IPS-18a (cell line): ENCODE measurements around the gene SLC37A1.
A peak's percentile ranks its signal among the peaks of the same experiment; 100 is the strongest.

ENCODE experiments used
- H3K27ac ChIP-seq: one replicate; pipeline ENCODE4 v1.5.1; 2013; ENCODE audit warnings: low read length
- H3K27me3 ChIP-seq: one replicate; pipeline ENCODE4 v1.6.1; 2013; ENCODE audit warnings: mild to moderate bottlenecking, low read length; ENCODE audit not compliant: control insufficient read depth, insufficient read depth
- H3K36me3 ChIP-seq: one replicate; pipeline ENCODE4 v1.6.1; 2013; ENCODE audit warnings: low read depth, low read length; ENCODE audit not compliant: control insufficient read depth
- H3K4me1 ChIP-seq: one replicate; pipeline ENCODE4 v1.6.1; 2013; ENCODE audit warnings: low read depth, low read length; ENCODE audit not compliant: control insufficient read depth
- H3K4me3 ChIP-seq: one replicate; pipeline ENCODE4 v1.5.1; 2013; ENCODE audit warnings: low read length
- H3K9ac ChIP-seq: one replicate; pipeline ENCODE4 v1.6.1; 2013; ENCODE audit warnings: mild to moderate bottlenecking, low read length, moderate library complexity
- H3K9me3 ChIP-seq: one replicate; pipeline ENCODE4 v1.6.1; 2013; ENCODE audit warnings: low read depth, low read length; ENCODE audit not compliant: control insufficient read depth

The SLC37A1 gene

DNA sequence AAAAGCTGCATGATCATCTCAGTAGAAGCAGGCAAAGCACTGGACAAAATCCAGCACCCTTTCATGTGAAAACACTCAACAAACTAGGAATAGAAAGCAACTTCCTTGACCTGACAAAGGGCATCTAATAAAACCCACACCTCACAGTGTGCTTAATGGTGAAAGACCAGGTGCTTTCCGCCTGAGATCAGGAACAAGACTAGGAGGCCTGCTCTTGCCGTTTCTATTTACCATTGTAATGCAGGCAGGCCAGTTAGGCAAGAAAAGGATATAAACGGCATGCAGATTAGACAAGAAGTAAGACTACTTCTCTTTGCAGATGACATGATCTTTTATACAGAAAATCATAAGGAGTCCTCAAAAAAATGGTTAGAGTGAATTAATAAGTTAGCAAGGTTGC is 37.2 kb downstream of the SLC37A1 start:
- Histone ChIP-seq H3K9me3 (no peaks in the 10 kb centered on the region), H3K27me3 (no peaks in the 10 kb centered on the region), H3K27ac (peak overlapping the region; percentile 27), H3K36me3 (peaks cover 9% of the 10 kb centered on the region), H3K4me3 (no peak overlapping the region), H3K4me1 (peaks cover 26% of the 10 kb centered on the region), H3K9ac (peak overlapping the region; percentile 25)

DNA sequence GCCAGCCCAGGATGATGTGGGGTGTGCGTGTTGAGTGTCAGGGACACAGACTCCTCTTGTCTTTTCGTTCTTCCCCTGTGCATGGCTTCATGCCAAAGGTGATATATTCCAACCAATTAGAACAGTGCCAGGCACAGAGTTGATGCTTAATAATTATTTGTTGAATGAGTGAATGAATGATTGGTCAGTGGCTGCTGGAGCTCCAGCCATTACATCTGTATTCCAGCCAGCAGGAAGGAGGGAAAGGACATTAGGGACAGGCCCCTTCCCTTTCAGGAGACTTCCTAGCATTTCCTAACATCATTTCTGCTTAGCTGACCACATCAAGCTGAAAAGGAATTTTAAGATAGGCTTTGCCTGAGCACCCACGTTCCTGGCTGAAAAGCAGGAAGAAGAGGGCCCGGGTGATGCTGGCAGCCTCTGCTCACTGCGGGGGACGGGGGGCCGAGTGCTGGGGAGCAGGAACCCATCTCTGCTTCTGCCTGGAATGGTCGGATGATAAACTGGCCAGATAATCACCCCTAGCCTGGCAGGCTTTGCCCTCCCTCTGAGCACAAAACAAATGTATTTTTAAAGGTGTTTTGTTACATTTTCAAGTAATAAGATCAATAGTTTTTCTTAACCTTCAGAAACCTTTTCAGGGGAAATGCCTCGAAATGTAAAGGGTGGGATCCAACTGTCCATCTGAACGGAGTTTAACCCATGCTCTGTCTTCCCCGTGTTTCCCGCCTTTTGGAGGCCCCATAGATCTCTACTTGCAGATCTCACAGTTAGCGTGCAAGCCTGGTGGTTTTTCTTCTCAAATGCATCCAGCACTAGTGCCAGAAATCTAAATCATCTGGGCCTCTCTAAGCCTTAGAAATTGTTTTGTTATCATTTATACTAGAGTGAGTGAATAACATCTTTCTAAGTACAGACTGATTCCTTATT is 39.0 kb downstream of the SLC37A1 start:
- Histone ChIP-seq H3K27ac (no peak overlapping the region), H3K9me3 (no peaks in the 10 kb centered on the region), H3K4me1 (peaks cover 26% of the 10 kb centered on the region), H3K4me3 (no peak overlapping the region), H3K9ac (no peak overlapping the region), H3K27me3 (no peaks in the 10 kb centered on the region), H3K36me3 (peaks cover 4% of the 10 kb centered on the region)

DNA sequence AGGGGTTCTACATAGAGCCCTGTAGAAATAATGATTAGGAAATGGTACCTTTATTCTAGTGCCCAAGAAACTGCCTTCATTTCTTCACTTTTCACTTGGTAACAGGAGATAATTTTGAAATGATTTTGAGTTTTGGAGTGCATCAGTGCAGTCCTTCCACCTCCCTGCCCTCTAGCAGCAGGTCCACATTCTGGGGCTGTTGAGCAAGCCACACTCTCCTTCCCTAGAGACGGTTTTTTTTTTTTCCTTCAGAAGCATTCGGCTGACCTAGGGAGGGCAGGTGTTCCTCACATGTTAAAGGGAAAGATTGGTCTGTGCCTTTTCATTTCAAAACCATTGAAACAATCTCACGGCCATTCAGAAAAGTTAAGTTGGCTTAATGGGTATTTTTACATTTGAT is 39.8 kb downstream of the SLC37A1 start:
- no peak overlapping the region for H3K9ac ChIP-seq
- H3K27me3 ChIP-seq, result no peaks in the 10 kb centered on the region
- H3K4me1 ChIP-seq, result peaks cover 26% of the 10 kb centered on the region
- H3K27ac ChIP-seq, result no peak overlapping the region
- peaks cover 4% of the 10 kb centered on the region for H3K36me3 ChIP-seq
- H3K4me3 ChIP-seq, result no peak overlapping the region
- H3K9me3 ChIP-seq, result no peaks in the 10 kb centered on the region

DNA sequence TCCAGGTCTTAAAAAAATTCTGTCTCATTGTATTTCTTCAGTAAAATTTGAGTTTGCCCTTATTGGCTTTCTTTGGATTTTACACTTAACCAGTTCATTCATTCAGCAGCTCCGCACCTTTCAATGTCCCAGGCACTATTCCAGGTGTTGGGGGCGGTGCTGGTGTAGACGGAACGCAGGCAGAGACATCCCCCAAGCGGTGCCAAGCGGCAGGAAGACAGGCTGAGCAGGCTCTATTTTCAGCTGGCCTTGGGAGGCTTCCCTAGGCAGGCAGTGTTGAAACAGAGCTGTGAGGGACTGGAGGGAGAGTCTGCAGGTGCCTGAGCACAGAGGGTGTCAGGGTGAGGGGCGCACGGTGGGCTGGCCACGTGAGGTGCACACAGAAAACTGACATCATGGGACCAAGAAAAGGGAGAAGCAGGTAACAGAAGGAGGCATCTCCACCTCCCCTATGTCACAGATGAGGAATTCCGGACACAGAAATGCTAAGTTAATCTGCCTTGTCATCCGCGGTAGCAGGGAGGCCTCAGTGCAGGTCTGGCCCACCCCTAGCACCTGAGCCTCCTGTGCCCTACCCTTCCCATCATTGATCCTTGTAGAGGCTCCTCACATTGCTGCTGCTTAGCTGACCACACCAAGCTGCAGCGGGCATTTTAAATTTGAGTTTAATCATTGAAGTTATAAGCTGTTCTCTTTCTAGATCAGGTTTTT is 40.8 kb downstream of the SLC37A1 start:
- no peak overlapping the region for H3K27ac ChIP-seq
- H3K4me1 ChIP-seq, result peaks cover 26% of the 10 kb centered on the region
- peaks cover 4% of the 10 kb centered on the region for H3K36me3 ChIP-seq
- H3K27me3 ChIP-seq, result no peaks in the 10 kb centered on the region
- no peak overlapping the region for H3K4me3 ChIP-seq
- no peak overlapping the region for H3K9ac ChIP-seq
- H3K9me3 ChIP-seq, result no peaks in the 10 kb centered on the region

DNA sequence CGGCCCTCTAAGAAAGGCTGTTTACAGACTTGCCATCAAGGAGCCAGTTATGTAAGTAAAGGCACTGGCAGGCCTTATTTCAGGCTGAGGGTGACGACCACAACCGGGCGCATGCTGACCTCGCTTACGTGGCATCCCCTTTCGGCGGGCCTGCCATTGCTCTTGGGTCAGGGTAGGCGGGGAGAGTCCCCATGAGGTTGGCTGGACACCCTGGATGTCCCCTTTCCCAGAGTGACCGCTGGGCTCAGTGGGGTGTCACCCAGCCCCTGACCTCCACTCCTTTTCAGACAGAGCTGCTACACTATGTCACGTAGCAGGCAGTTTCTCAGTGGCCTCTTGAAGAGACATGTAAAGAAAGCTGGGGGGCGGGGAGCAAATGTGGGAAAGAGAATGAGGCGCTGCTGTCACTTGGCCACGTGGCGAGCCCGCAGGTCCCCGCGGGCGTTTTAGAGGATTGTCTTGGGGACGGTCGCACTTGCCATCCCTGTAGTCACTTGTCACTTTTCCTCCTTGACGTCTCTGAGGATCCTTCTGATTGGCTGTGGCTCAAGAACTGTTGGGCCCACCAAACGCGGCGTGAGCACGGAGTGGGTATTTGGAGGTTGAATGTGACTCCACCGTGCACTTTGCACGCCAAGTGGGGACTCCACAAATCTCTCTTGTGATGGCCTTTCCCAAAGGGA is 42.2 kb downstream of the SLC37A1 start:
- H3K27me3 ChIP-seq, result no peaks in the 10 kb centered on the region
- H3K27ac ChIP-seq, result no peak overlapping the region
- peaks cover 16% of the 10 kb centered on the region for H3K4me1 ChIP-seq

GRCh38 chr21:42556476-42556875 is 42.8 kb downstream of the SLC37A1 start:
- Histone ChIP-seq H3K36me3 (peaks cover 4% of the 10 kb centered on the region), H3K4me3 (no peak overlapping the region), H3K9ac (no peak overlapping the region), H3K4me1 (peaks cover 11% of the 10 kb centered on the region), H3K9me3 (no peaks in the 10 kb centered on the region), H3K27me3 (no peaks in the 10 kb centered on the region), H3K27ac (no peak overlapping the region)

More for the DNA sequence above, 42.2 kb downstream of the SLC37A1 start:
- Histone ChIP-seq H3K36me3 (peaks cover 4% of the 10 kb centered on the region), H3K4me3 (no peak overlapping the region), H3K9ac (no peak overlapping the region), H3K9me3 (no peaks in the 10 kb centered on the region)

DNA sequence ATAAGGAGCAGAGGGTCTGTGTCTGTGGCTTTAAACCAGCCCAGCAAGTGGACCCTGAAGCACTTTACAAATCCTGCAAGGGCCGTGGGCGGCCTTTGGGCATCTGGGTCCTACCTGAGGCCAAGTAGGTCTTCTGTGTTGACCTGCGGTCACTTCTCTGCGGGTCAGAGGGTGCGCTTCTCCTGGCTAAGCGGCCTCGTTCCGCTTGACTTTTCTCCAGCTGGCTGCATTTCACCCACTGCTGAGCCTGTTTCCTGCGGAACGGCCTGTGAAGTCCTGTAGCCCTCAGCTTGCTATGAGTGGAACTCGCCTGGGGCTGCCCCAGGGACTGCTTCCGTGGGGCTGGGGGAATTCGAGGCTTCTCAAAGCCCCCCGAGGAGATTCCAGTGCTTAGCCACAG is 43.3 kb downstream of the SLC37A1 start:
- Histone ChIP-seq H3K9ac (no peak overlapping the region), H3K9me3 (no peaks in the 10 kb centered on the region), H3K36me3 (peaks cover 4% of the 10 kb centered on the region), H3K4me1 (peaks cover 11% of the 10 kb centered on the region), H3K27ac (no peak overlapping the region), H3K27me3 (no peaks in the 10 kb centered on the region), H3K4me3 (no peak overlapping the region)

GRCh38 chr21:42557420-42557819 is 43.8 kb downstream of the SLC37A1 start:
- H3K27me3 ChIP-seq, result no peaks in the 10 kb centered on the region
- H3K9me3 ChIP-seq, result no peaks in the 10 kb centered on the region
- H3K9ac ChIP-seq, result no peak overlapping the region
- peaks cover 4% of the 10 kb centered on the region for H3K36me3 ChIP-seq
- H3K27ac ChIP-seq, result no peak overlapping the region
- H3K4me1 ChIP-seq, result peaks cover 11% of the 10 kb centered on the region
- no peak overlapping the region for H3K4me3 ChIP-seq

DNA sequence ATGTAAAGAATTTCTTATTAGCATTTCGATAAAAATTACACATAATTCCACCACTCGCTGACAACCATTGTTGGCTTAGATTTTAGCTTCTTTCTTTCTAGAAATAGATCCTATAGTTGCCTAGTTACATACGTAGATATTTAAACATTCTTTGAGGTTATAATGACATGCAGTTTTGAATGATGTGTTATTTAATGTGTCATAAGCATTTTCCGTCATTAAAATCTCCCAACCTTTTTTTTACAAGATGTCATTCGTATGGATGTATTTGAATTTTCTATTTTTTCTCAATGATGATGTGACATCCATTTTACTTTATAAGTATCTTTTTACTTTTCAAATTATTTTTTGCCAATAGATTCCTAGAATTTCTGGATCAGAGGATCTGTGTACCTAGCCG is 44.7 kb downstream of the SLC37A1 start:
- H3K4me3 ChIP-seq, result no peak overlapping the region
- H3K27ac ChIP-seq, result no peak overlapping the region
- H3K9ac ChIP-seq, result no peak overlapping the region
- H3K27me3 ChIP-seq, result no peaks in the 10 kb centered on the region
- H3K4me1 ChIP-seq, result peaks cover 11% of the 10 kb centered on the region
- H3K36me3 ChIP-seq, result peaks cover 4% of the 10 kb centered on the region
- H3K9me3 ChIP-seq, result no peaks in the 10 kb centered on the region

GRCh38 chr21:42558846-42559245 is 45.2 kb downstream of the SLC37A1 start:
- no peak overlapping the region for H3K4me3 ChIP-seq
- peaks cover 4% of the 10 kb centered on the region for H3K36me3 ChIP-seq
- no peaks in the 10 kb centered on the region for H3K27me3 ChIP-seq
- no peak overlapping the region for H3K27ac ChIP-seq
- H3K9me3 ChIP-seq, result no peaks in the 10 kb centered on the region
- no peak overlapping the region for H3K9ac ChIP-seq
- peaks cover 6% of the 10 kb centered on the region for H3K4me1 ChIP-seq

GRCh38 chr21:42559326-42559725 is 45.7 kb downstream of the SLC37A1 start:
- peaks cover 4% of the 10 kb centered on the region for H3K36me3 ChIP-seq
- no peaks in the 10 kb centered on the region for H3K9me3 ChIP-seq
- H3K4me3 ChIP-seq, result no peak overlapping the region
- peaks cover 1% of the 10 kb centered on the region for H3K4me1 ChIP-seq
- H3K9ac ChIP-seq, result no peak overlapping the region
- no peak overlapping the region for H3K27ac ChIP-seq
- no peaks in the 10 kb centered on the region for H3K27me3 ChIP-seq
